GM12878 (cell line): ENCODE measurements around the gene STK39. TPM values are rescaled to one million over a fixed set of nuclear protein-coding genes. Genes with fewer than 3 reads are reported as not detected.
"Not testable (repeated sequence)": the region's sequence is repeated elsewhere in the genome, so short reads cannot be mapped to it uniquely, and the experiment has no call there.

Experiments
- ATAC-seq: fragments of 200-7000 bp; cut with Tn5 transposase; 3 replicates; pipeline ENCODE4 v1.9.1; 2020; ENCODE audit warnings: mild to moderate bottlenecking, moderate library complexity
- BruUV-seq: library from RNA; stranded (reverse); fragments of 400-500 nt; replicated peaks from 2 replicates; lab custom pipeline; 2021; lab: Mats Ljungman, UMichigan
- CTCF ChIA-PET: fragments of 300-600 bp; sonication (Branson Sonifier 250); formaldehyde crosslinking; extraction: SDS; loops from one replicate; lab custom pipeline; 2021; ENCODE audit warnings: inconsistent platforms; lab: Yijun Ruan, JAX
- POLR2A ChIA-PET: fragments of 350-600 bp; formaldehyde crosslinking; extraction: SDS; loops from one replicate; lab custom pipeline; 2021; ENCODE audit warnings: inconsistent platforms; lab: Charles Lee
- RAD21 ChIA-PET: fragments of 300-600 bp; sonication (Branson Sonifier 250); formaldehyde crosslinking; loops from one replicate; lab custom pipeline; 2023; ENCODE audit warnings: antibody characterized with exemption; ENCODE audit not compliant: unreplicated experiment; lab: Charles Lee
- SMC1A ChIA-PET: fragments of 300-600 bp; sonication (Branson Sonifier 250); formaldehyde crosslinking; loops from one replicate; lab custom pipeline; 2023; ENCODE audit not compliant: unreplicated experiment, uncharacterized antibody; lab: Charles Lee
- DNase-seq: peaks from one replicate; pipeline ENCODE4 v3.0.0-alpha.2; 2011; ENCODE audit warnings: low read depth, low spot score
- FAIRE-seq: peaks from 3 replicates; lab custom pipeline; 2011; peaks lifted over from hg19 to GRCh38; lab: Jason Lieb, UNC
- H2AFZ ChIP-seq: 2 replicates; pipeline ENCODE4 v1.6.0; 2011; ENCODE audit warnings: low read depth, low read length, control low read depth; ENCODE audit not compliant: control insufficient read depth
- H3K27ac ChIP-seq: 2 replicates; pipeline ENCODE4 v1.5.1; 2011; ENCODE audit warnings: control low read depth; ENCODE audit not compliant: control insufficient read depth, insufficient read depth
- H3K27me3 ChIP-seq, 2 experiments: replicated peaks in 1 of 2; 2 replicates each; pipeline versions ENCODE4 v1.6.0 to v1.6.1; 2011; ENCODE audit warnings: low read length in 1 of 2; ENCODE audit not compliant: control insufficient read depth in 2 of 2, insufficient read depth in 2 of 2
- H3K36me3 ChIP-seq, 2 experiments: 2 replicates each; pipeline ENCODE4 v1.5.1; 2011; ENCODE audit warnings: low read length in 1 of 2; ENCODE audit not compliant: control insufficient read depth in 2 of 2, insufficient read depth in 2 of 2
- H3K4me1 ChIP-seq: 2 replicates; pipeline ENCODE4 v1.6.1; 2011; ENCODE audit warnings: mild to moderate bottlenecking, low read length, moderate library complexity, mixed read lengths; ENCODE audit not compliant: control insufficient read depth, insufficient read depth
- H3K4me2 ChIP-seq: 2 replicates; pipeline ENCODE4 v1.6.0; 2011; ENCODE audit warnings: control low read depth; ENCODE audit not compliant: control insufficient read depth, insufficient read depth
- H3K4me3 ChIP-seq: fragments of 200-600 bp; sonication (generic); 2 replicates; pipeline ENCODE4 v1.5.1; 2016
- H3K79me2 ChIP-seq: 2 replicates; pipeline ENCODE4 v1.6.0; 2011; ENCODE audit warnings: low read length; ENCODE audit not compliant: control insufficient read depth, insufficient read depth
- H3K9ac ChIP-seq: 2 replicates; pipeline ENCODE4 v1.8.0; 2011; ENCODE audit warnings: low read length, control low read depth, mixed read lengths; ENCODE audit not compliant: control insufficient read depth, insufficient read depth
- H3K9me3 ChIP-seq: replicated peaks from 3 replicates; pipeline ENCODE4 v1.5.1; 2011; ENCODE audit warnings: mild to moderate bottlenecking, low read length; ENCODE audit not compliant: control insufficient read depth, insufficient read depth
- H4K20me1 ChIP-seq: 2 replicates; pipeline ENCODE4 v1.6.0; 2011; ENCODE audit not compliant: control insufficient read depth, insufficient read depth
- DPF2 ChIP-seq: fragments of 450-650 bp; IDR thresholded peaks from 2 replicates; pipeline ENCODE4 v1.6.1; 2017; ENCODE audit warnings: mild to moderate bottlenecking
- MEF2A ChIP-seq: IDR thresholded peaks from 2 replicates; pipeline ENCODE4 v1.6.1; 2011; ENCODE audit warnings: low read depth, mild to moderate bottlenecking, low read length, moderate library complexity; ENCODE audit not compliant: insufficient read depth
- RUNX3 ChIP-seq: IDR thresholded peaks from 2 replicates; pipeline ENCODE4 v1.6.1; 2012; ENCODE audit warnings: low read length, inconsistent platforms
- SPI1 ChIP-seq: IDR thresholded peaks from 2 replicates; pipeline ENCODE4 v1.6.1; 2011; ENCODE audit warnings: low read depth, mild to moderate bottlenecking, low read length, moderate library complexity, borderline replicate concordance; ENCODE audit not compliant: insufficient read depth
- ZNF24 ChIP-seq: fragments of 450-650 bp; IDR thresholded peaks from 2 replicates; pipeline ENCODE4 v1.6.1; 2017; ENCODE audit warnings: antibody characterized with exemption, mild to moderate bottlenecking
- WGBS: methylation state at CpG from one replicate; pipeline ENCODE4 v1.1.6; 2016; ENCODE audit warnings: low lambda C conversion rate; ENCODE audit not compliant: insufficient replicate concordance, insufficient coverage; ENCODE audit errors: missing lambda C conversion rate; 5-methylcytosine and 5-hydroxymethylcytosine counted together
- in situ Hi-C: fragments of 300-500 bp; cut with MboI; formaldehyde crosslinking; loops from 9 replicates; pipeline ENCODE4 v1.14.3; 2018; ENCODE audit warnings: mixed read lengths
- intact Hi-C: fragments of 100-400 bp; cut with micrococcal nuclease; formaldehyde crosslinking; loops from one replicate; pipeline ENCODE4 v1.14.2; 2022; ENCODE audit not compliant: unreplicated experiment
- polyA plus RNA-seq, 11 experiments: library from polyadenylated mRNA; depleted of rRNA in 4 of 11; unstranded in 6 of 11; stranded (reverse) in 5 of 11; fragments of >200 nt; fragmentation: Nextera tagmentation in 4 of 11; fragmentation: Illumina TruSeq in 1 of 11; extraction: Ambion mirVana in 4 of 11; extraction: Trizol in 1 of 11; gene quantifications; 1 replicate in 1 of 11; 2 replicates in 10 of 11; pipeline versions ENCODE4 v1.2.1 to v1.2.3, GENCODE V29; 2011 to 2016; ENCODE audit warnings: inconsistent platforms in 2 of 11, missing spikeins in 2 of 11, low read depth in 1 of 11
- total RNA-seq, 4 experiments: library from RNA; depleted of rRNA in 3 of 4; stranded (reverse); fragments of >200 nt in 3 of 4; fragmentation: Illumina TruSeq in 1 of 4; extraction: Trizol in 1 of 4; gene quantifications; 2 replicates each; pipeline versions ENCODE4 v1.2.1 to v1.2.3, GENCODE V29; 2013 to 2021
- TF ChIP-seq, protein P1 (sequence below): fragments of 450-650 bp; IDR thresholded peaks from 2 replicates; pipeline ENCODE4 v1.6.1; 2016; ENCODE audit warnings: mild to moderate bottlenecking

STK39 gene
- total and polyA plus RNA-seq, 10 of the 15 experiments (the other 5 are each of a cell fraction or from before 2014, with no cell fraction given): 0.03 to 0.21 (median 0.07) TPM; not detected in 5

DNA sequence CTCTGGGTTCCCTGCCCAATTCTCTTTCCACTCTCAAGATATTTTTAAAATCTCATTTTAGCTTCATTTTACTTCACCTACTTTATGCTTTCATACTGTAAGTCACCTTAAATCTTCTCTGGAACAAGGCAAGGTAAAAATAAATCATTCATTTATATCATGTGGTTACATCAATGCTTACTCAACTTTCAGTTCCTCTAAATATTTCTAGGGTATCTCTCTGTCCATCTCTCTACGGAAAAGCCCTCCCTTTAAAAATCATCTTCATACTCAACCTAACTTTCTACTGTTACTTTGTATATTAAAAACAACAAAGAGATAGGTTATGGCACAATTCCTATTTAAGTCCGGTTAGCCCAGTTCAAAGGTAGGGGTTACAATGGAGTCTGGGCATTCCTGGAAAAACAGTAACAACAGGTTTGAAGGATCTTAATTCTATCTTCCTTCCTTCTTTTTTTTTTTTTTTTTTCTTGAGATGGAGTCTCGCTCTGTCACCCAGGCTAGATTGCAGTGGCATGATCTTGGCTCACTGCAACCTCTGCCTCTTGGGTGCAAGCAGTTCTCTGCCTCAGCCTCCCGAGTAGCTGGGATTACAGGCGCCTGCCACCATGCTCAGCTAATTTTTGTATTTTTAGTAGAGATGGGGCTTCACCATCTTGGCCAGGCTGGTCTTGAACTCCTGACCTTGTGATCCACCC, 205.1 kb downstream of the STK39 start:
- H2AFZ ChIP-seq, SMC1A ChIA-PET, FAIRE-seq, H4K20me1 ChIP-seq, POLR2A ChIA-PET, intact Hi-C loops, BruUV-seq, DNase-seq, in situ Hi-C loops, H3K4me3 ChIP-seq, H3K27ac ChIP-seq, H3K9ac ChIP-seq, H3K27me3 ChIP-seq, H3K36me3 ChIP-seq, H3K4me1 ChIP-seq, H3K79me2 ChIP-seq, H3K9me3 ChIP-seq, H3K4me2 ChIP-seq: not testable (repeated sequence)
- ChIA-PET RAD21 (interaction anchor here (0.9 kb wide), 1 partner anchor 74 kb away, joined by 3 read pairs; no protein-coding TSS in a partner anchor), CTCF (interaction anchor here (1.2 kb wide), 1 partner anchor 77 kb away, joined by 5 read pairs; no protein-coding TSS in a partner anchor)
- 11% methylated on average over 4 of the region's 5 CpGs for WGBS
- peak; percentile 90 for ATAC-seq
- TF ChIP-seq ZNF24 (peak; percentile 40; the same call in 1 of the 2 replicates), MEF2A (0 out of 2 replicates have a peak, but pooled peaks have one; percentile 33), RUNX3 (peak; percentile 59; the same call in 1 of the 2 replicates), SPI1 (peak; percentile 83; the same call in 1 of the 2 replicates), DPF2 (0 out of 2 replicates have a peak, but pooled peaks have one; percentile 31)
- TF ChIP-seq, protein P1, sequence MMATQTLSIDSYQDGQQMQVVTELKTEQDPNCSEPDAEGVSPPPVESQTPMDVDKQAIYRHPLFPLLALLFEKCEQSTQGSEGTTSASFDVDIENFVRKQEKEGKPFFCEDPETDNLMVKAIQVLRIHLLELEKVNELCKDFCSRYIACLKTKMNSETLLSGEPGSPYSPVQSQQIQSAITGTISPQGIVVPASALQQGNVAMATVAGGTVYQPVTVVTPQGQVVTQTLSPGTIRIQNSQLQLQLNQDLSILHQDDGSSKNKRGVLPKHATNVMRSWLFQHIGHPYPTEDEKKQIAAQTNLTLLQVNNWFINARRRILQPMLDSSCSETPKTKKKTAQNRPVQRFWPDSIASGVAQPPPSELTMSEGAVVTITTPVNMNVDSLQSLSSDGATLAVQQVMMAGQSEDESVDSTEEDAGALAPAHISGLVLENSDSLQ: peak; percentile 50; the same call in 1 of the 2 replicates
